Neuronal stem cell (in vitro differentiated cells): Measurements from ENCODE around the gene TSHZ2.

Source experiments
- DNase-seq: peaks from one replicate; pipeline ENCODE4 v3.0.0-alpha.2; 2013; ENCODE audit warnings: low spot score
- H2AFZ ChIP-seq: one replicate; pipeline ENCODE4 v1.6.1; 2013; ENCODE audit warnings: mild to moderate bottlenecking, low read length, inconsistent platforms
- H2AK5ac ChIP-seq: 2 replicates; pipeline ENCODE4 v1.6.1; 2013; ENCODE audit warnings: low read depth, mild to moderate bottlenecking, inconsistent platforms, low read length, moderate library complexity, mixed read lengths
- H2BK120ac ChIP-seq: 2 replicates; pipeline ENCODE4 v1.6.1; 2013; ENCODE audit warnings: low read depth, mild to moderate bottlenecking, inconsistent platforms, low read length, moderate library complexity, mixed read lengths
- H2BK12ac ChIP-seq: one replicate; pipeline ENCODE4 v1.6.1; 2013; ENCODE audit warnings: low read length, inconsistent platforms
- H2BK15ac ChIP-seq: 2 replicates; pipeline ENCODE4 v1.6.1; 2013; ENCODE audit warnings: mild to moderate bottlenecking, low read length, inconsistent platforms, mixed read lengths
- H2BK5ac ChIP-seq: one replicate; pipeline ENCODE4 v1.6.1; 2013; ENCODE audit warnings: inconsistent platforms, mild to moderate bottlenecking, low read length, moderate library complexity
- H3K14ac ChIP-seq: one replicate; pipeline ENCODE4 v1.6.1; 2013; ENCODE audit warnings: low read length, inconsistent platforms
- H3K18ac ChIP-seq: 2 replicates; pipeline ENCODE4 v1.6.1; 2013; ENCODE audit warnings: low read length, inconsistent platforms
- H3K23ac ChIP-seq: 2 replicates; pipeline ENCODE4 v1.6.1; 2013; ENCODE audit warnings: low read depth, mild to moderate bottlenecking, mixed read lengths, low read length, inconsistent platforms; ENCODE audit not compliant: poor library complexity
- H3K27ac ChIP-seq: replicated peaks from 3 replicates; pipeline ENCODE4 v1.5.1; 2013; ENCODE audit warnings: low read length, inconsistent platforms
- H3K27me3 ChIP-seq, 3 experiments: 2 replicates each; pipeline ENCODE4 v1.6.1; 2013; ENCODE audit warnings: low read length in 3 of 3, mild to moderate bottlenecking in 2 of 3, inconsistent platforms in 1 of 3, low read depth in 1 of 3, mixed read lengths in 1 of 3, moderate library complexity in 1 of 3; ENCODE audit not compliant: control insufficient read depth in 3 of 3, insufficient read depth in 3 of 3
- H3K36me3 ChIP-seq, 2 donors: replicated peaks in 1 of 2; 2 replicates each; pipeline ENCODE4 v1.6.1; 2013; ENCODE audit warnings: low read length in 2 of 2; ENCODE audit not compliant: control insufficient read depth in 2 of 2, insufficient read depth in 2 of 2
- H3K4ac ChIP-seq: 2 replicates; pipeline ENCODE4 v1.6.1; 2013; ENCODE audit warnings: inconsistent platforms, mild to moderate bottlenecking, low read length, moderate library complexity
- H3K4me1 ChIP-seq, 2 donors: 1 replicate in 1 of 2; 2 replicates in 1 of 2; pipeline ENCODE4 v1.6.1; 2013; ENCODE audit warnings: low read length in 2 of 2, low read depth in 1 of 2; ENCODE audit not compliant: control insufficient read depth in 2 of 2, insufficient read depth in 1 of 2
- H3K4me2 ChIP-seq: one replicate; pipeline ENCODE4 v1.6.1; 2013; ENCODE audit warnings: mild to moderate bottlenecking, low read length, inconsistent platforms; ENCODE audit not compliant: insufficient read depth, poor library complexity, severe bottlenecking
- H3K4me3 ChIP-seq, 2 donors: 2 replicates each; pipeline ENCODE4 v1.5.1; 2013; ENCODE audit warnings: low read length in 2 of 2, mild to moderate bottlenecking in 2 of 2, inconsistent platforms in 1 of 2, moderate library complexity in 1 of 2
- H3K79me1 ChIP-seq: one replicate; pipeline ENCODE4 v1.6.1; 2013; ENCODE audit warnings: low read depth, mild to moderate bottlenecking, inconsistent platforms, low read length, moderate library complexity
- H3K9ac ChIP-seq: one replicate; pipeline ENCODE4 v1.6.1; 2013; ENCODE audit warnings: mild to moderate bottlenecking, low read depth, low read length, inconsistent platforms; ENCODE audit not compliant: poor library complexity
- H3K9me3 ChIP-seq, 2 donors: replicated peaks in 1 of 2; 2 replicates each; pipeline versions ENCODE3 to v1.6.1; 2013; ENCODE audit warnings: low read length in 2 of 2, mild to moderate bottlenecking in 2 of 2, inconsistent platforms in 1 of 2, low read depth in 1 of 2, mixed read lengths in 1 of 2, moderate library complexity in 1 of 2; ENCODE audit not compliant: control insufficient read depth in 2 of 2, insufficient read depth in 1 of 2
- H4K8ac ChIP-seq: one replicate; pipeline ENCODE4 v1.6.1; 2013; ENCODE audit warnings: low read depth, mild to moderate bottlenecking, inconsistent platforms, low read length, moderate library complexity
- H4K91ac ChIP-seq: one replicate; pipeline ENCODE4 v1.6.1; 2013; ENCODE audit warnings: low read length, low read depth, mild to moderate bottlenecking, inconsistent platforms; ENCODE audit not compliant: poor library complexity
- WGBS, 2 donors: extraction: QIAGEN DNeasy Blood & Tissue Kit; methylation state at CpG; one replicate each; pipeline ENCODE4 v1.1.7; 2013; ENCODE audit warnings: missing lambda C conversion rate in 2 of 2, mixed read lengths in 1 of 2; ENCODE audit not compliant: insufficient read length in 2 of 2, insufficient replicate concordance in 1 of 2; ENCODE audit errors: extremely low coverage in 2 of 2; 5-methylcytosine and 5-hydroxymethylcytosine counted together

Gene TSHZ2

DNA sequence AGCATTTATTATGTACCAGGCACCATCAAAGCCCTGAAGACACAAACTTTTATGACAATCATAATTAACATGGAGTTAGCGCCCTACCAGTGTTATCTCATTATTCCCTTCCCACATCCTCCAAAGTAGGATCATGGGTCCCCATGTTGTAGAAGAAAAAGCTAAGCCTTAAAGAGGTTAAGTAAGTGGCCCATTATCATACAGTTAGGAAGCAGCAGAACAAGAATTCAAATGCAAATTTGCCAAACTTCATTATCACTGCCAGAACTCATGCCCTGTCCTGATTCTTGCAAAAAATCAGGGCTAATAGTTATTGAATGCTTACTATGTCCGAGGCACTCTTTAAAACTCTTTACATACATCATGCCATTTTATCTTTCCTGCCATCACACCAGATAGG, 310.9 kb downstream of the TSHZ2 start:
- Histone ChIP-seq H2BK5ac (no peak overlapping the region), H3K36me3 (no peaks in the 10 kb centered on the region), H3K27ac (no peak overlapping the region), H3K79me1 (no peaks in the 10 kb centered on the region), H2BK15ac (no peak overlapping the region), H3K9ac (no peak overlapping the region), H3K18ac (no peak overlapping the region), H3K27me3 (no peaks in the 10 kb centered on the region), H3K4me1 (peaks cover 5 to 27% of the 10 kb centered on the region in 2 donors), H2AK5ac (no peak overlapping the region), H3K14ac (no peak overlapping the region), H3K9me3 (no peaks in the 10 kb centered on the region), H2BK12ac (no peak overlapping the region), H3K4me2 (no peak overlapping the region), H4K8ac (no peak overlapping the region), H3K4me3 (no peak overlapping the region), H4K91ac (no peak overlapping the region), H3K4ac (no peak overlapping the region), H2AFZ (no peak overlapping the region), H2BK120ac (no peak overlapping the region), H3K23ac (no peak overlapping the region)
- DNase-seq, result no peak
- no CpG with 5 or more reads among the region's 2 CpGs for WGBS, 2 donors

- Histone ChIP-seq H4K8ac (no peak overlapping the region), H3K23ac (no peak overlapping the region), H2BK12ac (no peak overlapping the region), H2AFZ (peak overlapping the region; percentile 44), H2BK5ac (no peak overlapping the region), H3K4ac (no peak overlapping the region), H3K9ac (no peak overlapping the region), H3K4me1 (peaks cover 5 to 27% of the 10 kb centered on the region in 2 donors), H3K18ac (no peak overlapping the region), H2BK15ac (no peak overlapping the region), H3K79me1 (no peaks in the 10 kb centered on the region), H3K4me3 (no peak overlapping the region), H3K4me2 (no peak overlapping the region), H3K36me3 (no peaks in the 10 kb centered on the region), H3K14ac (no peak overlapping the region), H3K27me3 (no peaks in the 10 kb centered on the region), H3K9me3 (no peaks in the 10 kb centered on the region), H2AK5ac (no peak overlapping the region), H2BK120ac (no peak overlapping the region), H4K91ac (no peak overlapping the region), H3K27ac (no peak overlapping the region)
- no peak for DNase-seq
- WGBS, 2 donors, result no CpG with 5 or more reads among the region's 3 CpGs
These were observed 311.4 kb downstream of the TSHZ2 start for GRCh38 chr20:53283597-53283996.

- H3K9ac ChIP-seq, result no peak overlapping the region
- no peaks in the 10 kb centered on the region for H3K9me3 ChIP-seq
- H2BK12ac ChIP-seq, result no peak overlapping the region
- no peak overlapping the region for H2AFZ ChIP-seq
- peaks cover 5 to 27% of the 10 kb centered on the region in 2 donors for H3K4me1 ChIP-seq
- H3K4me2 ChIP-seq, result no peak overlapping the region
- H3K79me1 ChIP-seq, result no peaks in the 10 kb centered on the region
- H3K23ac ChIP-seq, result no peak overlapping the region
- no peak overlapping the region for H2BK120ac ChIP-seq
- no peaks in the 10 kb centered on the region for H3K36me3 ChIP-seq
- no peak overlapping the region for H3K4ac ChIP-seq
- H3K14ac ChIP-seq, result no peak overlapping the region
- H3K18ac ChIP-seq, result no peak overlapping the region
- H3K27me3 ChIP-seq, result no peaks in the 10 kb centered on the region
- no peak overlapping the region for H4K91ac ChIP-seq
- H2BK5ac ChIP-seq, result no peak overlapping the region
- no peak for DNase-seq
- H3K27ac ChIP-seq, result no peak overlapping the region
- no peak overlapping the region for H2BK15ac ChIP-seq
- no peak overlapping the region for H3K4me3 ChIP-seq
- H4K8ac ChIP-seq, result no peak overlapping the region
- H2AK5ac ChIP-seq, result no peak overlapping the region
- no CpG with 5 or more reads among the region's 11 CpGs for WGBS, 2 donors
These were observed 312.1 kb downstream of the TSHZ2 start for GRCh38 chr20:53284256-53284655.

GRCh38 chr20:53284696-53285095, 312.5 kb downstream of the TSHZ2 start:
- H4K8ac ChIP-seq, result no peak overlapping the region
- no peak overlapping the region for H2BK120ac ChIP-seq
- H3K23ac ChIP-seq, result no peak overlapping the region
- no peak for DNase-seq
- no peaks in the 10 kb centered on the region for H3K27me3 ChIP-seq
- no peaks in the 10 kb centered on the region for H3K9me3 ChIP-seq
- no peaks in the 10 kb centered on the region for H3K79me1 ChIP-seq
- H3K4me2 ChIP-seq, result no peak overlapping the region
- H3K4me1 ChIP-seq, result peaks cover 5 to 27% of the 10 kb centered on the region in 2 donors
- H3K4ac ChIP-seq, result no peak overlapping the region
- no peak overlapping the region for H2BK15ac ChIP-seq
- no peak overlapping the region for H2BK5ac ChIP-seq
- H4K91ac ChIP-seq, result no peak overlapping the region
- H2AK5ac ChIP-seq, result no peak overlapping the region
- no peak overlapping the region for H3K14ac ChIP-seq
- no peak overlapping the region for H3K9ac ChIP-seq
- H3K18ac ChIP-seq, result peak overlapping the region; percentile 35
- no peak overlapping the region for H2BK12ac ChIP-seq
- no peaks in the 10 kb centered on the region for H3K36me3 ChIP-seq
- no peak overlapping the region for H3K27ac ChIP-seq
- no CpG with 5 or more reads among the region's 11 CpGs for WGBS, 2 donors
- peak overlapping the region; percentile 27 for H2AFZ ChIP-seq
- peak overlapping the region in 1 of 2 donors; percentile 42 for H3K4me3 ChIP-seq
